ENCODE results near the gene RETSAT.
A peak's percentile ranks its signal among the peaks of the same experiment; 100 is the strongest.
"Not testable (repeated sequence)": the region's sequence is repeated elsewhere in the genome, so short reads cannot be mapped to it uniquely, and the experiment has no call there.

Gene RETSAT

DNA sequence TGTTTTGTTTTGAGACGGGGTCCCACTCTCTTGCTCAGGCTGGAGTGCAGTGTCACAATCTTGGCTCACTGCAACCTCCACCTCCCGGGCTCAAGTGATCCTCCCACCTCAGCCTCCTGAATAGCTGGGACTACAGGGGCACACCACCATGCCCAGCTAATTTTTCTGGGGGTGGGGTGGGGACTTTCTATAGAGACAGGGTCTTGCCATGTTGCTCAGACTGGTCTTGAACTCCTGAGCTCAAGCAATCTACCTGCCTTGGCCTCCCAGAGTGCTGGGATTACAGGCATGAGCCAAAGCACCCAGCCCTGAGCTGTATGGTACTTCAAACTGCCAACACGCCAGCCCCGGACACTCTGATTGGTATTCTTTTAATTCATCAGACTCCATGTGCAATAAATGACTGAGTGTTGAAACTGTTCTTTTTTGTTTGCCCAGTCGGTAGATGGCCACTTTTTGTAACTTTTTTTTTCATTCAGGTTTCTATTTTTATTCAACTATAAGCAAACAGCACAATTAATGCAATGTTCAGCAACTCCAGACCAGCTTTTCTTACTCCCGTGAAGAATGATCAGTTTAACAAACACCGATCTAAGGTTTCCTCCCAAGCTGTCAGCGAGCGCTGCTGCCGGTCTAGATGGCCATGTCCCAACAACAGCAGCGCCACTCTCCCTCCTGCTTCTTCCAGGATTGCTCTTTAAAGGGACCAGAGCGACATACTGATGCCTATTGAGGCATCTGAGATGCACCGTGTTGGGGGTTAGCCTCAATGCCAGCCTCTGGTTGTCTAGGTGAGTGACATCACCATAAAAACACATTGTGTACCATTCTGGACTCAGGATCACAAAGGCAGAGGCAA lies 14.1 kb downstream of the RETSAT start:
- no peak for DNase-seq (ENCODE audit: low spot score in 2 of 2)
- no peaks in the 10 kb centered on the region for H3K27me3 ChIP-seq (ENCODE audit: low read depth)
- H3K4me1 ChIP-seq: peaks cover 9% of the 10 kb centered on the region
- H3K36me3 ChIP-seq (replicated peaks): peaks cover 5% of the 10 kb centered on the region
- H3K4me3 ChIP-seq: no peak overlapping the region
- in situ Hi-C loops (cut with MboI; ENCODE audit: low sequenced_read_pairs): no loop called here
- no peaks in the 10 kb centered on the region; the same call in 1 of the 2 replicates for H3K9me3 ChIP-seq

DNA sequence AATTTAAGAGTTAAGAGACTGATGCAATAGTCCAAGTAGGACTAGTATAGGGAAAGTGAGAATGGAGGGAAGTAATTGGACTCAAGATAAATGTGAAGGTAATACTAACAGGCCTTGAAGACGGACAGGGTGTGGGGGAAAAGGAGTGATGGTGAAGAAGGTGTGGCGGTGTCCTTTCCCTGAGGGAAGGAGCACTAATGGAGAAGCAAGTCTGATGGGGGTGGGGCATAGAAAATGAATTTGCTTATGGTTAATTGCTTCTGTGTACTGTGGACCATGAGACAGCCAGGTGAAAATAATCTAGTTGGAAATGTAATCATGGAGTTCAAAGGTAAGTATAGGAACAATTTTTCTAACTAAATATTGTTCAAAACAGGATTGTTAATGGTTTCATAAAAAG lies 19.4 kb downstream of the RETSAT start:
- Histone ChIP-seq H3K36me3 (replicated peaks) (no peaks in the 10 kb centered on the region), H3K27me3 (ENCODE audit: low read depth) (no peaks in the 10 kb centered on the region), H3K4me1 (peaks cover 9% of the 10 kb centered on the region), H3K9me3 (no peaks in the 10 kb centered on the region; the same call in none of the 2 replicates), H3K4me3 (no peak overlapping the region)
- in situ Hi-C loops (cut with MboI; ENCODE audit: low sequenced_read_pairs): no loop called here
- no peak for DNase-seq (ENCODE audit: low spot score in 2 of 2)

DNA sequence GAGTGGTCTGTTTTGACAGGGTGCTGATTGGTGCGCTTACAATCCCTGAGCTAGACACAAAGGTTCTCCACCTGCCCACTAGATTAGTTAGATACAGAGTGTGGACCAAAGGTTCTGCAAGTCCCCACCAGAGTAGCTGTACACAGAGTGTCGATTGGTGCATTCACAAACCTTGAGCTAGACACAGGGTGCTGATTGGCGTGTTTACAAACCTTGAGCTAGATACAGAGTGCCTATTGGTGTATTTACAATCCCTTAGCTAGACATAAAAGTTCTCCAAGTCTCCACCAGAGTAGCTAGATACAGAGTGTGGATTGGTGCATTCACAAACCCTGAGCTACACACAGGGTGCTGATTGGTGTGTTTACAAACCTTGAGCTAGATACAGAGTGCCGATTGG lies 20.5 kb downstream of the RETSAT start:
- H3K9me3 ChIP-seq; H3K27me3 ChIP-seq (ENCODE audit: low read depth); H3K4me3 ChIP-seq; in situ Hi-C loops (cut with MboI; ENCODE audit: low sequenced_read_pairs); H3K36me3 ChIP-seq (replicated peaks); DNase-seq (ENCODE audit: low spot score in 2 of 2): not testable (repeated sequence)
- peaks cover 14% of the 10 kb centered on the region for H3K4me1 ChIP-seq

DNA sequence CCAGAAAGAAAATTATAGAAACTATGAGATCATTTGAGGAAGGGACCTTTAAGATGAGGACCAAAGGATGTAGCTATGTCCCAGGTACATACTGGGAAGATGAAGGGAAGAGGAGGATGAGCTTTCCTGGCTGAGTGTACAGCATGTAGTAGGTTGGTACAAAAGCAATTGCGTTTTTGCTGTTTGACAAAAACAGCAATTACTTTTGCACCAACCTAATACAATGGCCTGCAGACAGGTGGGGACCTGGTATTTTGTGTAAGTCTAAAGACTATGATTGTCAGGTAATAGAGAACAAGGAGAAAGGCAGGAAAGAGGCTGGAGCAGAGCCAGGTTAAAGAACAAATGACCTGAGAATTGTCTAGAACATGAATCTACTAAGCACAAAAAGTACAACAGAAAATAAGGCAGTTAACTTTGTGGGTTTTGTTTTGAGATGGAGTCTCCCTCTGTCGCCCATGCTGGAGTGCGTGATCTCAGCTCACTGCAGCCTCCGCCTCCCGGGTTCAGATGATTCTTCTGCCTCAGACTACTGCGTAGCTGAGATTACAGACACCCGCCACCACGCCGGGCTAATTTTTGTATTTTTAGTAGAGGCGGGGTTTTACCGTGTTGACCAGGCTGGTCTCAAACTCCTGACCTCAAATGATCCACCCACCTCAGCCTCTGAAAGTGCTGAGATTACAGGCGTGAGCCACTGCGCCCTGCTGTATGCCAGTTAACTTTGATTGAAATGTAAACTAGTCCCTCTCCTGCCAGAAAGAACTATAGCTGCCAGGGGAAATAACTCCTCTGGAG lies 23.3 kb downstream of the RETSAT start:
- Histone ChIP-seq H3K9me3 (no peaks in the 10 kb centered on the region; the same call in 1 of the 2 replicates), H3K36me3 (replicated peaks) (peaks cover 3% of the 10 kb centered on the region; the same call in 1 of the 2 replicates), H3K4me1 (peaks cover 11% of the 10 kb centered on the region), H3K4me3 (no peak overlapping the region), H3K27me3 (ENCODE audit: low read depth) (no peaks in the 10 kb centered on the region)
- no peak for DNase-seq (ENCODE audit: low spot score in 2 of 2)
- in situ Hi-C loops (cut with MboI; ENCODE audit: low sequenced_read_pairs): no loop called here

DNA sequence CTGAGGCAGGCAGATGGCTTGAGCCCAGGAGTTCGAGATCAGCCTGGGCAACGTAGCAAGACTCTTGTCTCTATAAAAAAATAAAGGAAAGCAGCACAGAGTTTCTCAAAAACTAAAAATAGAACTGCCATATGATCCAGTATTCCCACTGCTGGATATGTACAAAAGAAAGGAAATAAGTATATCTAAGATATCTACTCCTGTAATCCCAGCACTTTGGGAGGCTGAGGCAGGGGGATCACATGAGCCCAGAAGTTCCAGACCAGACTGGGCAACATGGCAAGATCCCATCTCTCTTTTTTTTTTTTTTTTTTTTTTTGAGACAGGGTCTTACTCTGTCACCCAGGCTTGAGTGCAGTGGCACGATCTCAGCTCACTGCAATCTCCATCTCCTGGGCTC lies 24.6 kb downstream of the RETSAT start:
- H3K4me1 ChIP-seq: peaks cover 15% of the 10 kb centered on the region
- H3K9me3 ChIP-seq; DNase-seq (ENCODE audit: low spot score in 2 of 2); in situ Hi-C loops (cut with MboI; ENCODE audit: low sequenced_read_pairs); H3K36me3 ChIP-seq (replicated peaks); H3K27me3 ChIP-seq (ENCODE audit: low read depth); H3K4me3 ChIP-seq: not testable (repeated sequence)

DNA sequence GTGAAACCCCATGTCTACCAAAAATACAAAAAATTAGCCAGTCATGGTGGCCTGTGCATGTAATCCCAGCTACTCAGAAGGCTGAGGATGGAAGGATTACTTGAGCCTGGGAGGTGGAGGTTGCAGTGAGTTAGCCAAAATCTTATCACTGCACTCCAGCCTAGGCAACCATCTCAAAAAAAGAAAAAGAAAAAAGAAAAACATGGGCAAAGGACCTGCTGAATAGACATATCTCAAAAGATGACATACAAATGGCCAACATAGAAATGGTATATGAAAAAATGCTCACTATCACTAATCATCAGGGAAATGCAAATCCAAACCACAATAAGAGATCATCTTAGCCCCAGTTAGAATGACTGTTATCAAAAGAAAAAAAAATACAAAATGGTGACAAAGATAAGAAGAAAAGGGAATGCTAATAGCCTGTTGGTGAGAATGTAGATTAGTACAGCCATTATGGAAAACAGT lies 25.1 kb downstream of the RETSAT start:
- peaks cover 15% of the 10 kb centered on the region for H3K4me1 ChIP-seq
- no peak for DNase-seq (ENCODE audit: low spot score in 2 of 2)
- H3K4me3 ChIP-seq: no peak overlapping the region; the same call in 1 of the 2 replicates
- in situ Hi-C loops (cut with MboI; ENCODE audit: low sequenced_read_pairs): no loop called here
- H3K36me3 ChIP-seq (replicated peaks): peaks cover 14% of the 10 kb centered on the region; the same call in 1 of the 2 replicates
- no peaks in the 10 kb centered on the region for H3K27me3 ChIP-seq (ENCODE audit: low read depth)
- no peaks in the 10 kb centered on the region; the same call in 1 of the 2 replicates for H3K9me3 ChIP-seq

DNA sequence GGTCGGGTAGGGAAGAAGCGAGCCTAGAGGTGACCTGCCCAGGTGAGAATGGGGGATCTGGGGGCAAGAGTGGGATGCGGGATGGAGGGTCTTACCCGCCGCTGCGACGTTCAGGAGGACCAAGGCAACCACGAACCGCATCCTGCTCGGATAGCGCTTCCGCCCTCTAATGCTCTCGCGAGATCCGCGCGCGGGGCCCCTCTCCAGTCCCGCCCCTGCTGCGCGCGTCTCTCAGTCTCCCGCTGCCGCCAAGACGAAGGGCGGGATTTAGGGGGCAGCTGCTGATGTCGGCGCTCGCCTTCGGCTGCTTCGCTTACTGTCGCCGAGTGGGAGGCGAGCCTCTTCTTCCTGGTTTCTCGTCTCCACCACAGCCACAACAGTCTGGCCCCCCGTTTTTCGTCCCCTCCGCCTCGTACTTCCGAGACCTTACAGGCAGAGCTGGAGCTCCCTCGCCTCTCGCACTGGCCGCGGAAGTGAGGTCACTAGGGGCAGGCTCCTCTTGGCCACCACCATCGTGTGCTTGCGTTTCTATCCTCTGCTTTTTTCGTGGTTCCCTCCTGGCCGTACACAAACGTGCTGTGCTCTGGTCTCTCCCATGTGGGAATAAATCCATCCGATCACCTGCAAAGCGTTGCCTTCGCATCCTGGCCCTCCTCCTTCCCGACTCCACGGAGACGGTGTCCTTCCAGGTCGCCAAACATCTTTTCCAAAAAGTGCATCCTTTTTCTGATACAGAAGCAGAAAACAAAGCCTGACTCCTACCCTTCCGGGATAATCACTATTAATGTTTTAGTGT lies 26.3 kb downstream of the RETSAT start, which contains the start of gene TGOLN2:
Gene TGOLN2, minus strand, starts transcription at position 168 of the 796 bp plus-strand sequence. Its CDS starts 27 bp downstream, at position 141.
- peak; percentile 91 to 95 for DNase-seq (ENCODE audit: low spot score in 2 of 2)
- H3K4me1 ChIP-seq: peaks cover 15% of the 10 kb centered on the region
- in situ Hi-C loops (cut with MboI; ENCODE audit: low sequenced_read_pairs): no loop called here
- H3K27me3 ChIP-seq (ENCODE audit: low read depth): no peaks in the 10 kb centered on the region
- no peaks in the 10 kb centered on the region; the same call in 1 of the 2 replicates for H3K9me3 ChIP-seq
- peaks cover 26% of the 10 kb centered on the region for H3K36me3 ChIP-seq (replicated peaks)
- H3K4me3 ChIP-seq: peak within 1 kb of the TSS; percentile 69

DNA sequence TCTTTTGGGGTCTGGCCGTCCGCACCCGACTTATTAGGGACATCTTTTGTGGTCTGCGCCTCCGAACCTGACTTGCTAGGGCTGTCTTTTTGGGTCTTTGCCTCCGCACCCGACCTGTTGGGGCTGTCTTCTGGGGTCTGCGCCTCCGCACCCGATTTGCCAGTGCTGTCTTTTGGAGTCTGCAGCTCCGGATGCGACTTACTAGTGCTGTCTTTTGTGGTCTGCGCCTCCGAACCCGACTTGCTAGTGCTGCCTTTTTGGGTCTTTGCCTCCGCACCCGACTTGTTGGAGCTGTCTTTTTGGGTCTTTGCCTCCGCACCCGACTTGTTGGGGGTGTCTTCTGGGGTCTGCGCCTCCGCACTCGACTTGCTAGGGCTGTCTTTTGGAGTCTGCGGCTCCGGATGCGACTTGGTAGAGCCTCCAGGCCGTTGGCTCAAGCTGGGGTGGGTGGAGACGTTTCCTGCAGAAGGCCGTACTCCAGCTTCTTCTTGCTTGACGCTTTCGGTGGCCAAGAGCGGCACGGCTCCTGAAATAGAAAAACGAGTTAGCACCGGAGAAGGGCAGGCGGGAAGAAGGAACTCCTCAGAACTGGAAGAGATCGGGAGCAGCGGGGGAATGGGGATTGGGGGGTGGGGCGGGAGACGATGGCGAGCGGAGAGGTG lies 27.0 kb downstream of the RETSAT start:
- in situ Hi-C loops (cut with MboI; ENCODE audit: low sequenced_read_pairs): no loop called here

DNA sequence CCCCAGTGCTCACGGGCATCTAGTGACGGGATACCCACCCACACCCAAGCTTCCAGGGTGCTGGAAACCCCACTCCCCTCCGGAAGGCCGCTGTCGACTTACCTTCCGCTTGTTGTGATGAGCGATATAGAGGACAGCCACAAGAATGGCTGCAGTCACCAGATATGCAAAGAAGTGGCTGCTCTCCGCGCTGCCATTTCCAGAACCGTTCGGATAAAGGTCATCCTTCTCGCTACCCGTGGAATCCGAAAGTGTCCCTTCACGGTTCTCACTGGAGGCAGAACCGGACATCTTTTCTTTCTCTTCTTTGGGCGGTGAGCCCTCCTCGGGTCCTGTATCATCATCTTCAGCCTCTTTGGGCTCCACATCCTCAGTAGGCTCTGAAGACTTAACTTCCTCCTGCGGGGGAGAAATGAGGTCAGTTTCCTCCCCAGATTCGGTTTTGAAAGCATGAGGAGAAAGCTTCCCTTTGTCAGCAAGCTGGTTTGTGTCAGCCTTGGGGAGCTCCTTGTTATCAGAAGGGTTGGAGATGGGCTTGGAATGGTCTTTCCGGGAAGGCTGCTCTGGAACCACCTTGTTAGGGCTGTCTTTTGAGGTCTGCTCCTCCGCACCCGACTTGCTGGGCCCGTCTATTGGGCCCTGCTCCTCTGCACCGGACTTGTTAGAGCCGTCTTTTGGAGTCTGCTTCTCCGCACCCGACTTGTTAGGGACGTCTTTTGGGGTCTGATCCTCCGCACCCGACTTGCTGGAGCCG lies 27.7 kb downstream of the RETSAT start:
- no peak for DNase-seq (ENCODE audit: low spot score in 2 of 2)
- peaks cover 38% of the 10 kb centered on the region for H3K36me3 ChIP-seq (replicated peaks)
- H3K27me3 ChIP-seq (ENCODE audit: low read depth): no peaks in the 10 kb centered on the region
- peaks cover 15% of the 10 kb centered on the region for H3K4me1 ChIP-seq
- H3K4me3 ChIP-seq: peak overlapping the region; percentile 69
- H3K9me3 ChIP-seq: no peaks in the 10 kb centered on the region
- in situ Hi-C loops (cut with MboI; ENCODE audit: low sequenced_read_pairs): no loop called here

More for the DNA sequence above, 27.0 kb downstream of the RETSAT start:
- H3K36me3 ChIP-seq (replicated peaks): peaks cover 31% of the 10 kb centered on the region
- peaks cover 15% of the 10 kb centered on the region for H3K4me1 ChIP-seq
- peak overlapping the region; percentile 69 for H3K4me3 ChIP-seq
- peak in 1 of 2 experiments; percentile 51 for DNase-seq (ENCODE audit: low spot score in 2 of 2)
- no peaks in the 10 kb centered on the region for H3K9me3 ChIP-seq
- H3K27me3 ChIP-seq (ENCODE audit: low read depth): no peaks in the 10 kb centered on the region

DNA sequence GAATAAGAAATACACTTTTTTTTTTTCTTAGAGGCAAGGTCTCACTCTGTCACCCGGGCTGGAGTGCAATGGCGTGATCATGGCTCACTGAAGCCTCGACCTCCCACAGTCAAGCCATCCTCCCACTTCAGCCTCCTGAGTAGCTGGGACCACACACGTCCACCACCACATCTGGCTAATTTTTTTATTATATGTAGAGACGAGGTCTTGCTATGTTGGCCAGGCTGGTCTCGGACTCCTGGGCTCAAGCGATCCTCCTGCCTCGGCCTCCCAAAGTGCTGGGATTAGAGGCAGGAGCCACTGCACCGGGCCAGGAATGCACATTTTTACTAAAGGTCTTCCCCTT lies 28.9 kb downstream of the RETSAT start:
- H3K36me3 ChIP-seq (replicated peaks): peaks cover 50% of the 10 kb centered on the region
- no peaks in the 10 kb centered on the region for H3K27me3 ChIP-seq (ENCODE audit: low read depth)
- in situ Hi-C loops (cut with MboI; ENCODE audit: low sequenced_read_pairs): no loop called here
- peak overlapping the region; percentile 69 for H3K4me3 ChIP-seq
- peaks cover 15% of the 10 kb centered on the region for H3K4me1 ChIP-seq
- no peak for DNase-seq (ENCODE audit: low spot score in 2 of 2)
- no peaks in the 10 kb centered on the region for H3K9me3 ChIP-seq

DNA sequence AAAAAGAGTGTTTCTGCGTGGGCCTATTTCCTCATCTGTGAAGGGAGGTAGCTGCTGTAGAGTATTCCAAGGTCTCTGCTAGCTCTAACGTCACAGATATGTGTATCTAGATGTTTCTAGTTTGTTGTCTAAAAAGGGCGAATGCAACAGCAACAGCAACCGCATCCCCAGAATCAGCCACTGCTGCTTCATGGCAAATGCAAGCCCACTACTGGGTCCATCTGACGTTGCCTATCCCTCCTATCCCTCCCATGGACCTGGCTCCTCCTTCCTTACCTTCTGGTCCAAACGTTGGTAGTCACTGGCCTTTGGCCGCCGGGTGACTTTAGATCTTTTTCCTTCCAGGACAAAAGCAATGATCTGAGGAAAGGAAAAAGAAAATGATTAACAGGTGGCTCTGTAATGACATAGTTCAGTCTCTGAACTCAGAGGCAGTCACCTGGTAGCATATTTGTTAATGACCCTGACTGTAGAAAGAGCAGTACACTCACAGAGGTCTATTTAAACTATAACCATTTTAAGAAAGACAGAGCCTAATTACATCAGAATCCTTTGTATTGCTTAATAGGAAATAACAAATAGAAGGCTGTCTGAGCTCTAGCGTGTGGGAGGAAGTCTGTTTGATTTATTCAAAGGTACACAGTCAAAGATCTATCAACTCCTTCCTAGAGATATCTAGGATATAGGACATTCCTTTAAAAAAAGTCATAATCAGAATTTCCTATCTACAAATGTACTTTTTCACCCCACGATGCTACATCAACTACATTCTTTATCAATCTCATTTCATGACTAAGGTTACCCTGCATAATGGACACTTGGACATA lies 29.5 kb downstream of the RETSAT start:
- Histone ChIP-seq H3K4me1 (peaks cover 15% of the 10 kb centered on the region), H3K36me3 (replicated peaks) (peaks cover 54% of the 10 kb centered on the region), H3K4me3 (peak overlapping the region; percentile 69), H3K27me3 (ENCODE audit: low read depth) (no peaks in the 10 kb centered on the region), H3K9me3 (no peaks in the 10 kb centered on the region)
- no peak for DNase-seq (ENCODE audit: low spot score in 2 of 2)
- in situ Hi-C loops (cut with MboI; ENCODE audit: low sequenced_read_pairs): loop anchor here (25.0 kb wide), 1 partner anchor 838 kb away; no protein-coding TSS in a partner anchor

DNA sequence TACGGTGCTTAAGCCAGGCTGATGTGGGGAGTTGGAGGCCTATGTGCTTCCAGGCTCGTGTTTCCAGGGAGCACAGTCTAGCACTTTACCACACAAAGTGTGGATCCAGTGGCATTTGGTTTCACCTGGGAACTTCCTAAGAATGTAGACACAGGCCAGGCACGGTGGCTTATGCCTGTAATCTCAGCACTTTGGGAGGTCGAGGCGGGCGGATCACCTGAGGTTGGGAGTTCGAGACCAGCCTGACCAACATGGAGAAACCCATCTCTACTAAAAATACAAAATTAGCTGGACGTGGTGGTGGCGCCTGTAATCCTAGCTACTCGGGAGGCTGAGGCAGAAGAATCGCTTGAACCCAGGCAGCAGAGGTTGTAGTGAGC lies 30.4 kb downstream of the RETSAT start:
- Histone ChIP-seq H3K36me3 (replicated peaks) (peaks cover 59% of the 10 kb centered on the region), H3K4me1 (peaks cover 11% of the 10 kb centered on the region)
- not testable (repeated sequence) for DNase-seq (ENCODE audit: low spot score in 2 of 2); H3K4me3 ChIP-seq; H3K27me3 ChIP-seq (ENCODE audit: low read depth); H3K9me3 ChIP-seq
- in situ Hi-C loops (cut with MboI; ENCODE audit: low sequenced_read_pairs): loop anchor here (25.0 kb wide), 1 partner anchor 837 kb away; no protein-coding TSS in a partner anchor
